ENCODE data around the gene EMC8. TPM values are rescaled to one million over a fixed set of nuclear protein-coding genes. Genes with fewer than 3 reads are reported as not detected.

The EMC8 gene
- total RNA-seq, 4 donors from 2014 or later: 23.4 to 53.6 (median 41.7) TPM

GRCh38 chr16:85733155-85733838, 66.0 kb downstream of the EMC8 start:
- DNase-seq: no peak
- no peaks in the 10 kb centered on the region for H3K4me1 ChIP-seq
- TF ChIP-seq CTCF (IDR thresholded peaks at IDR 0.05) (no peak), POLR2A (IDR thresholded peaks at IDR 0.05) (no peak)
- no peak overlapping the region for H3K27ac ChIP-seq
- no peaks in the 10 kb centered on the region for H3K9me3 ChIP-seq
- H3K4me3 ChIP-seq (replicated peaks in 1 of 3): no peak overlapping the region
- no peaks in the 10 kb centered on the region for H3K36me3 ChIP-seq
- intact Hi-C loops (cut with DNase I): no loop called here
- no peaks in the 10 kb centered on the region for H3K27me3 ChIP-seq
- WGBS, 2 donors: 79 to 84% methylated on average over 13 of the region's 13 CpGs

GRCh38 chr16:85731179-85731578, 68.2 kb downstream of the EMC8 start:
- no peaks in the 10 kb centered on the region for H3K36me3 ChIP-seq
- H3K27ac ChIP-seq: no peak overlapping the region
- no peaks in the 10 kb centered on the region for H3K4me1 ChIP-seq
- no peak overlapping the region for H3K4me3 ChIP-seq (replicated peaks in 1 of 3)
- no peaks in the 10 kb centered on the region for H3K9me3 ChIP-seq
- intact Hi-C loops (cut with DNase I): no loop called here
- no peak for DNase-seq
- no peak for TF ChIP-seq POLR2A (IDR thresholded peaks at IDR 0.05)
- TF ChIP-seq CTCF (IDR thresholded peaks at IDR 0.05): no peak
- WGBS, 2 donors: 68 to 85% methylated on average over 3 to 4 of the region's 5 CpGs
- no peaks in the 10 kb centered on the region for H3K27me3 ChIP-seq

GRCh38 chr16:85730186-85730465, 69.2 kb downstream of the EMC8 start:
- Histone ChIP-seq H3K9me3 (no peaks in the 10 kb centered on the region), H3K27ac (no peak overlapping the region), H3K36me3 (no peaks in the 10 kb centered on the region), H3K27me3 (no peaks in the 10 kb centered on the region), H3K4me3 (replicated peaks in 1 of 3) (no peak overlapping the region), H3K4me1 (no peaks in the 10 kb centered on the region)
- no peak for DNase-seq
- intact Hi-C loops (cut with DNase I): no loop called here
- TF ChIP-seq POLR2A (IDR thresholded peaks at IDR 0.05): no peak
- WGBS, 2 donors: 82 to 95% methylated on average over 5 of the region's 5 CpGs

DNA sequence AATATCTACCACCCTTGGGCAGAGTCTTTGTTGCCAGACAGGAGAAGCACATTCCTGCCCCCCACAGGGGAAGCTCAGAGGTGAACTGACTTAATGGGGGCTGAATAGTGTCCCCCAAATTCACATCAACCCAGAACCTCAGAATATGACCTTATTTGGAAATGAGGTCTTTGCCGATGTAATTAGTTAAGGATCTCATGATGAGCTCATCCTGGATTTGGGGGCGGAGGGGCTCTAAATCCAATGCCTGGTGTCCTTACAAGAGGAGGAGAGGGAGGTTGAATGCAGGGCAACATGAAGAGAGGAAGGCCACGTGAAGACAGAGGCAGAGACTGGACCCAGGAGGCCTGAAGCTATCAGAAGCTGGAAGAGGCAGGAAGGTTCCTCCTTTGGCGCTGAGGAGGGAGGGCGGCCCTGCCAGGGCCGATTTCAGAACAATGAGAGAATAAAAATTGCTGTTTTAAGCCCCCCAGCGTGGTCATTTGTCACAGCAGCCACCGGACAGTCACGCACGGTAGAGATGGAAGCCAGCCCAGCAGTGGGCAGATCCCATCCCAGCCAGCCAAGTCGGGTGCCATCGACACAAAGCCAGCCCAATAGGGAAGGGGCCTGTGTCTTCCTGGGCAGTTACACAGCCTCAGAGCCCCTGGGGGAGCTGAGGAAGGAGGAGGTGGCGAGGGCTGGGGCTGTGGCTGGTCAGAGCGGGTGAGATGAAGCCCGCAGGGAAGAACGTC, 69.7 kb downstream of the EMC8 start:
- Histone ChIP-seq H3K27ac (no peak overlapping the region), H3K9me3 (no peaks in the 10 kb centered on the region), H3K4me3 (replicated peaks in 1 of 3) (no peak overlapping the region), H3K27me3 (no peaks in the 10 kb centered on the region), H3K36me3 (no peaks in the 10 kb centered on the region), H3K4me1 (no peaks in the 10 kb centered on the region)
- 78 to 82% methylated on average over 16 of the region's 16 CpGs for WGBS, 2 donors
- TF ChIP-seq CTCF (IDR thresholded peaks at IDR 0.05) (no peak), POLR2A (IDR thresholded peaks at IDR 0.05) (no peak)
- no peak for DNase-seq
- intact Hi-C loops (cut with DNase I): no loop called here

GRCh38 chr16:85728879-85729278, 70.5 kb downstream of the EMC8 start:
- Histone ChIP-seq H3K27ac (no peak overlapping the region), H3K4me1 (no peaks in the 10 kb centered on the region), H3K27me3 (no peaks in the 10 kb centered on the region), H3K36me3 (no peaks in the 10 kb centered on the region), H3K9me3 (no peaks in the 10 kb centered on the region), H3K4me3 (replicated peaks in 1 of 3) (no peak overlapping the region)
- intact Hi-C loops (cut with DNase I): no loop called here
- WGBS, 2 donors: 72 to 100% methylated on average over 3 to 7 of the region's 7 CpGs
- DNase-seq: no peak
- TF ChIP-seq POLR2A (IDR thresholded peaks at IDR 0.05) (no peak), CTCF (IDR thresholded peaks at IDR 0.05) (no peak)

MicroRNA genes within 50 kb of the gene (microRNA counts, 767-probe panel; counts per million panel counts)
- 0 counts per million in 2 donors for microRNA hsa-miR-1910

Small RNA genes lying within 50 kb of the gene (microRNA-seq; reads per million reads assigned to microRNA genes)
- gene MIR1910: not detected

Small RNA genes lying within 50 kb of the gene (small RNA-seq; reads per million reads assigned to genes)
- gene RNU1-103P: not detected

Other genes starting within 250 kb of the EMC8 start
- gene GSE1, start 186.2 kb downstream of the EMC8 start, total RNA-seq: 100 to 1,000 TPM in 1 of 4 donors, 10 to 100 TPM in 3; 54.2 to 155 (median 71.9) TPM
- gene GINS2, start 110.6 kb downstream of the EMC8 start, total RNA-seq: 1 to 10 TPM in 1 of 4 donors, under 1 TPM in 3; 0.24 to 1.2 (median 0.55) TPM
- gene C16orf74, start 48.4 kb downstream of the EMC8 start, total RNA-seq: 1 to 10 TPM in 3 of 4 donors, not detected in 1; 5.1 to 8.4 (median 6.3) TPM
- 100 to 1,000 TPM; 516 to 726 (median 632) TPM for gene COX4I1, start 151 bp upstream of the EMC8 start, total RNA-seq
- 10 to 100 TPM in 1 of 4 donors, 1 to 10 TPM in 3; 2.4 to 14.6 (median 5.0) TPM for gene IRF8, start 99.6 kb upstream of the EMC8 start, total RNA-seq